Small intestine (tissue), 7 donors: Measurements from ENCODE around the gene ARHGEF3. TPM values are rescaled to one million over a fixed set of nuclear protein-coding genes. Genes with fewer than 3 reads are reported as not detected.

Experiments
- DNase-seq, 2 donors: peaks; one replicate each; pipeline versions ENCODE4 v3.0.0 to v3.0.0-alpha.2; 2013
- FAIRE-seq: peaks from 2 replicates; lab custom pipeline; 2012; peaks lifted over from hg19 to GRCh38; lab: Jason Lieb, UNC
- H3K27ac ChIP-seq, 3 donors: one replicate each; pipeline ENCODE4 v1.5.1; 2013; ENCODE audit warnings: low read length in 2 of 3, mild to moderate bottlenecking in 2 of 3, control low read depth in 1 of 3, inconsistent platforms in 1 of 3, low read depth in 1 of 3, moderate library complexity in 1 of 3
- H3K27me3 ChIP-seq, 3 donors: one replicate each; pipeline ENCODE4 v1.6.1; 2013; ENCODE audit warnings: low read length in 3 of 3, inconsistent platforms in 1 of 3; ENCODE audit not compliant: control insufficient read depth in 3 of 3, insufficient read depth in 3 of 3
- H3K36me3 ChIP-seq, 3 donors: one replicate each; pipeline ENCODE4 v1.6.1; 2013; ENCODE audit warnings: low read length in 3 of 3, inconsistent platforms in 1 of 3, low read depth in 1 of 3, mild to moderate bottlenecking in 1 of 3, moderate library complexity in 1 of 3; ENCODE audit not compliant: control insufficient read depth in 3 of 3, insufficient read depth in 2 of 3
- H3K4me1 ChIP-seq, 3 donors: one replicate each; pipeline ENCODE4 v1.6.1; 2013; ENCODE audit warnings: low read length in 2 of 3, inconsistent platforms in 1 of 3, low read depth in 1 of 3, mild to moderate bottlenecking in 1 of 3, moderate library complexity in 1 of 3; ENCODE audit not compliant: control insufficient read depth in 3 of 3, insufficient read depth in 2 of 3
- H3K4me3 ChIP-seq, 3 donors: one replicate each; pipeline ENCODE4 v1.5.1; 2013; ENCODE audit warnings: low read length in 3 of 3, control low read depth in 1 of 3, inconsistent platforms in 1 of 3, low read depth in 1 of 3, mild to moderate bottlenecking in 1 of 3, moderate library complexity in 1 of 3
- H3K9me3 ChIP-seq, 2 donors: one replicate each; pipeline ENCODE4 v1.6.1; 2013; ENCODE audit warnings: low read depth in 1 of 2, low read length in 1 of 2; ENCODE audit not compliant: control insufficient read depth in 2 of 2, insufficient read depth in 1 of 2
- WGBS, 3 donors: extraction: QIAGEN DNeasy Blood & Tissue Kit; methylation state at CpG; one replicate each; pipeline ENCODE4 v1.1.7; 2013; 5-methylcytosine and 5-hydroxymethylcytosine counted together
- polyA plus RNA-seq, 4 donors: library from polyadenylated mRNA; stranded (reverse) in 3 of 4; unstranded in 1 of 4; fragments of 200-250 nt in 3 of 4; fragments of 120-200 nt in 1 of 4; gene quantifications; one replicate each; pipeline versions ENCODE4 v1.2.1 to v1.2.3, GENCODE V29; 2013
- donor health status: healthy with polysubstance abuse.
- donor health status: control.
- donor health status: control.
- donor health status: Bipolar disorder and iron deficiency.
- donor health status: healthy.

Gene ARHGEF3
- polyA plus RNA-seq, 4 donors: 1.6 to 9.0 (median 4.6) TPM

DNA sequence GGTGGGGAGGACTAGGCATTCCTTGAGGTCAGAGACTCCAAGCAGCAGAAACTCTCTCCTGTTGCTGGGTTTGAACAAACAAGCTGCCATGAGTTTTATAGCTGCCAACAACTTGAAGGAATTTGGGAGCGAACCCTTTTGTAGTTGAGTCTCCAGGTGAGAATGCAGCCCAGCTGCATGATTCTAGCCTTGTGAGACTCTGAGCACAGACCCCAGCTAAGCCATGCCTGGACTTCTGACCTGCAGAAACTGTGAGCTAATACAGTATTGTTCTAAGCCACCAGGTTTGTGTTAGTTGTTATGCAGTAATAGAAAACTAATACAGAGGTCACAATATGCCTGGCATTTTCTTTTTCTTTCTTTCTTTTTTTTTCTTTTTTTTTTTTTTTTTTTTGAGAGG is 112.4 kb downstream of the ARHGEF3 start:
- DNase-seq (no peak), FAIRE-seq (no peak)
- Histone ChIP-seq H3K4me1 (no peaks in the 10 kb centered on the region), H3K9me3 (no peaks in the 10 kb centered on the region), H3K36me3 (no peaks in the 10 kb centered on the region), H3K4me3 (no peak overlapping the region), H3K27me3 (no peaks in the 10 kb centered on the region), H3K27ac (no peak overlapping the region)
- 93 to 100% (median 96%) methylated on average over 1 of the region's 1 CpG for WGBS, 3 donors

DNA sequence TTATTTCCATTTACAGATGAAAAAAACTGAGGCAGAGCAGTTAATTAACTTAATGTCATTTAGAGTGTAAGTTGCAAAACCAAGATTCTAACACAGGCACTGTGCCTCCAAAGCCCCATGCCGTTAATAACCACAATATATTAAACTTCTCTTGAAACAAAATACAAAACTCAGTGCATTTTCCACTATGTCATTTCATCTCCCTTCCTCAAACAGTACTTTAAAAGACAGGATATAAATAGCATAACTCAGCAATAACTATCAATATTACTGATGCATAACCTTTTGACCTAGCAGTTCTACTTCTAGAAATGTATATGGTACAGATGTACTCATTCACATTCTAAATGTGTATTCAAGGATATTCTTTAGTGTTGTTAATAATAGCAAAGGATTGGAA is 113.6 kb downstream of the ARHGEF3 start:
- Histone ChIP-seq H3K27ac (no peak overlapping the region), H3K4me1 (peaks cover 0 to 2% (median 2%) of the 10 kb centered on the region in 3 donors), H3K4me3 (no peak overlapping the region), H3K9me3 (peaks cover 0 to 9% of the 10 kb centered on the region in 2 donors), H3K27me3 (no peaks in the 10 kb centered on the region), H3K36me3 (no peaks in the 10 kb centered on the region)
- WGBS, 3 donors: 65 to 86% (median 67%) methylated on average over 1 of the region's 1 CpG
- DNase-seq: no peak
- no peak for FAIRE-seq

DNA sequence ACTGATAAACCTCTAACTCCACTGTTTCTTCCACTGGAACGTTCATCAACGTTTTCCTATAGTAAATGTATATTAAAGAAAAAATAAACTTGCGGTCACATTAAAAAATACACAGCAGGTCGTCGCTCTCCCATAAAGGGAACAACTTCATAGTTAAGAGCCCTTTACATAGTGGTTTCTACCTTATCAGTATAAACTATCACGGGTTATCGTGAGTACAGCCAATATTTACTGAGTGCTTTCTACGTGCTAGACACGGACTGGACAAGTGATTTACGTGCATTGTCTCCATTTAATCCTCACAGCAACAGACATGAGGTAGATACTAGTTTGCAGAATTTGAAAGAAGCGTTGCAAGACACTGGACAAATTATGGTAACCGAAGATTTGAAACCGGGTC is 117.7 kb downstream of the ARHGEF3 start:
- Histone ChIP-seq H3K4me1 (peaks cover 0 to 2% (median 2%) of the 10 kb centered on the region in 3 donors), H3K27ac (no peak overlapping the region), H3K36me3 (no peaks in the 10 kb centered on the region), H3K27me3 (no peaks in the 10 kb centered on the region), H3K4me3 (no peak overlapping the region), H3K9me3 (peaks cover 0 to 9% of the 10 kb centered on the region in 2 donors)
- FAIRE-seq (no peak), DNase-seq (no peak)
- WGBS, 3 donors: 96 to 98% (median 97%) methylated on average over 13 of the region's 13 CpGs

DNA sequence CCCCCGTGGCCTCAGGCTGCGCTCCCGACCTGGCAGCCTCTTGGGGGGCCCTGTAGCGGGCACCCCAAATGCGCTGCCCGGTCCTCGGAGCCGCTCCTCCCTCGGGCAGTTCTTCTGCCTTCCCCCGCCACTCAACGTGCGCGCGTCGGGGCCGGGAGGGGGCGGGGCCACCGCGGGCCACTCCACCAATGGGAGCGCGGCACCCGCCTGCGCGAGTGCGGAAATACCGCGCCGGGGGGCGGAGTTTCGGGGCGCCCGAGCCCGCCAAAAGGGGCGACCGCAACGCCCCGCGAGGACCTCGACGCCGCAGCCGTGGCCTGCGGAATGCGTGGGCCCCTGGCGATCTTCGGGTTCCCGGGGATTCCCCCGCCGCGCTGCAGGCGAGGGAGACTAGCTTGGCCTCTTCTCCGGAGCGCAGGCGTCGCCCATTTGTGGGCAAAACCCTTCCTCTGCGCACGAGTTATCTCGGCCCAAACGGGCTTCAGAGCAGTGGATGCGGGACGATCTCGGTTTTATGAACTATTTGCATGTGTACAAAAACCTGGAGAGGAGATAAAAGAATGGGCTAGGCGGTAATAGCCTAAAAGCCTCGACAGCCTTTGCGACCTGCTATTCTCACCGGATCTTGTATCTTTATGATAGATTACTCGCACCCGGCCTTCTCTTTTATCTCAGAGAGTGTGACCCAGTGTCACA is 118.5 kb downstream of the ARHGEF3 start, which contains the start of gene TASOR:
Gene TASOR (minus strand): TSS at position 144 of the 696 bp plus-strand sequence. CDS start 259 bp downstream, outside the sequence.
- H3K27ac ChIP-seq: peak within 1 kb of the TSS; percentile 98 to 100 (median 99)
- FAIRE-seq: no peak
- peaks cover 0 to 9% of the 10 kb centered on the region in 2 donors for H3K9me3 ChIP-seq
- whole genome bisulfite sequencing, 3 donors: 18 to 23% (median 19%) methylated on average over 55 to 68 of the region's 68 CpGs
- peaks cover 0 to 2% (median 2%) of the 10 kb centered on the region in 3 donors for H3K4me1 ChIP-seq
- no peaks in the 10 kb centered on the region for H3K27me3 ChIP-seq
- peaks cover 0 to 4% (median 0%) of the 10 kb centered on the region in 3 donors for H3K36me3 ChIP-seq
- peak within 1 kb of the TSS; percentile 77 to 87 (median 79) for H3K4me3 ChIP-seq
- peak; percentile 83 to 94 for DNase-seq

DNA sequence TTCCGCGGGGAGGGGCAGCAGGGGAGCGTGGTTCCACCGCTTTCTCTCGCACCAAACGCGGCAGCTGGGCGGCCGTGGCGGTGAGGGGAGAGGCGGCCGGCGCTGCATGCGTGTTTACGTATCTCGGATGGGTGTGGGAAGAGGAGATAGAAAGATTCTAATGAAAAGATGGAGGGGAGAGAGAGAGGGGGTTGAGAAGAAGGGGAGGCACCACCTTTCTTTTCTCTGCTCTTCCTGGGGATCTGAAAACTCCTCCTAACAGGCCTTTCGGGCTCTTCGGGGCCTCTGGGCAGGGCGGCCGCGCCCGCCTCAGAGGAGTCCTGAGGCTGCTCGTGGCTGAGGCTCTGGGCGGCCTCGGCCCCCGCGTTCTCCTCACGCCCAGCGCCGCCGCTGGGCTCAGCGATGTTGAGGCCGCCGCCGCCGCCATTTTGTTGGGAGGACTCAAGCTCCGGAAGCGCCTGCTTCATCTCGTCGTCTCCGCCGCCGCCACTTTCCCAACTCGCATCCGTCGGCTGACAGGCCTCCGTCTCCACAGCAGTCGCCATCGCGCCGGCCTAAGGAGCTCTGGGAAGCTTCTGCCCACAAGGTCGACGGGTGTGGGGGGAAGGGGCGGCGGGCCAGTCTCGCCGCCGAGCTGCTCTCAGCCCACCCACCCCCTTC is 119.2 kb downstream of the ARHGEF3 start:
- WGBS, 3 donors: 0 to 1% (median 0%) methylated on average over 39 to 58 of the region's 58 CpGs

DNA sequence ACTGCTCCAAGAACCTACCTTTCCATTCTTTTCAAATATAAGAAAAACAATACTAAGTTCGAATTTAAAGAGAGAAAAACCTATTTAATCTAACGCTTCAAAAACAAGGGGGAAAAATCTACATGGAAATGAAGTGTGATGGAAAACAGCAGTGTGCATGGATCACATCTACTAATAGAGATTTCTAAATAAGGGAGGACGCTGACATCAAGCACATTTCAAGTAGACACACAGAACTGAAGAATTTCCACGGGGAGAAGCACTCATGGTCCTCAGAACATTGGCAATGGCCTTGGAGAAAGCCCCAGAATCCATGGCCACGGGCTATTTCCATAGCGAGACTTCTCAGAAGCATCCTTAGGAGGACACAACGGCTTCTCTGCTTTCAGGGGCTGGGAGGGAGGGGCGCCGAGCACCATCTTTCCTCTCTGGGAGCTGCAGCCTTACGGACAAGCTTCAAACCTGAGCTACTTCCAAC is 119.7 kb downstream of the ARHGEF3 start:
- H3K9me3 ChIP-seq: peaks cover 0 to 9% of the 10 kb centered on the region in 2 donors
- FAIRE-seq: no peak
- peak overlapping the region; percentile 77 to 87 (median 79) for H3K4me3 ChIP-seq
- peaks cover 0 to 2% (median 2%) of the 10 kb centered on the region in 3 donors for H3K4me1 ChIP-seq
- no peak for DNase-seq
- peak overlapping the region; percentile 98 to 100 (median 99) for H3K27ac ChIP-seq
- H3K27me3 ChIP-seq: no peaks in the 10 kb centered on the region
- H3K36me3 ChIP-seq: peaks cover 0 to 4% (median 0%) of the 10 kb centered on the region in 3 donors
- WGBS, 3 donors: 14 to 16% (median 14%) methylated on average over 10 of the region's 10 CpGs

More for the DNA sequence above, 119.2 kb downstream of the ARHGEF3 start:
- peaks cover 0 to 9% of the 10 kb centered on the region in 2 donors for H3K9me3 ChIP-seq
- H3K36me3 ChIP-seq: peaks cover 0 to 4% (median 0%) of the 10 kb centered on the region in 3 donors
- FAIRE-seq: no peak
- DNase-seq: peak; percentile 76 to 92
- H3K27me3 ChIP-seq: no peaks in the 10 kb centered on the region
- H3K4me1 ChIP-seq: peaks cover 0 to 2% (median 2%) of the 10 kb centered on the region in 3 donors
- H3K27ac ChIP-seq: peak overlapping the region; percentile 98 to 100 (median 99)
- peak overlapping the region; percentile 77 to 87 (median 79) for H3K4me3 ChIP-seq

DNA sequence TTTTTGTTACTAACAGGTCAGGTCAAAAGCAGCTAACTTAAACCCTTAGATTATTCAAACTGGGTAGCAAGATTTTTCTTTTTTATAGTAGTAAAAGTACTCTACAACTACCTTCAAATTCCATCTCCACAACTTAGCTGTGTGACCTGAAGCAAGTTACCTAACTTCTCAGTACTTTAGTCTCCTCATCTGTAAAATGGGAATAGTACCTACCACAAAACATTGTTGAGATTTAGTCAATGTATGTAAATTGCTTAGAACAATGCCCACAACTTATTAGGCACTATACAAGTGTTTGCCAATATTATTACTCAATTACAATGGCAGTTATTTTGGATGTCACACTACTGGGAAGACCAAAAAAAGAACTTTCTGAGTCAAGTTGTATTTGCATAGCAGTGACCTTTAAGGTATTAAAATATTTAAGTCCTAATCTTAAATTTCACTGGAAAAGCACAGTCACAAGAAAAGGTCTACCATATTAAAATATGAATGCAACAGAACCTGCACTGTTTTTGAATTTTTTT is 121.6 kb downstream of the ARHGEF3 start:
- FAIRE-seq: no peak
- peaks cover 0 to 4% (median 0%) of the 10 kb centered on the region in 3 donors for H3K36me3 ChIP-seq
- peaks cover 0 to 2% (median 2%) of the 10 kb centered on the region in 3 donors for H3K4me1 ChIP-seq
- H3K4me3 ChIP-seq: no peak overlapping the region
- peaks cover 0 to 9% of the 10 kb centered on the region in 2 donors for H3K9me3 ChIP-seq
- H3K27me3 ChIP-seq: no peaks in the 10 kb centered on the region
- H3K27ac ChIP-seq: no peak overlapping the region
- DNase-seq: no peak
